DND-41 (cell line): ENCODE measurements around the gene CROCC.

Source experiments
- ATAC-seq: fragments of 200-7000 bp; cut with Tn5 transposase; 3 replicates; pipeline ENCODE4 v1.9.1; 2021; ENCODE audit warnings: low read depth; ENCODE audit not compliant: insufficient read depth
- DNase-seq: peaks from one replicate; pipeline ENCODE4 v3.0.0-alpha.2; 2020
- H2AFZ ChIP-seq: 2 replicates; pipeline ENCODE4 v1.6.0; 2012; ENCODE audit warnings: low read depth, low read length
- H3K27ac ChIP-seq: 2 replicates; pipeline ENCODE4 v1.5.1; 2012; ENCODE audit warnings: low read length, inconsistent platforms
- H3K27me3 ChIP-seq: fragments of 200-600 bp; sonication (generic); 2 replicates; pipeline ENCODE4 v1.6.0; 2012; ENCODE audit warnings: low read length, mild to moderate bottlenecking, inconsistent platforms; ENCODE audit not compliant: insufficient read depth, poor library complexity
- H3K36me3 ChIP-seq: 2 replicates; pipeline ENCODE4 v1.5.1; 2012; ENCODE audit warnings: low read length, inconsistent platforms; ENCODE audit not compliant: insufficient read depth
- H3K4me1 ChIP-seq: 2 replicates; pipeline ENCODE4 v1.5.1; 2012; ENCODE audit warnings: mild to moderate bottlenecking, low read length; ENCODE audit not compliant: insufficient read depth
- H3K4me2 ChIP-seq: 2 replicates; pipeline ENCODE4 v1.6.0; 2012; ENCODE audit warnings: mild to moderate bottlenecking, moderate library complexity, low read length, inconsistent platforms; ENCODE audit not compliant: insufficient read depth
- H3K4me3 ChIP-seq, 2 experiments: fragments of 200-600 bp in 1 of 2; shearing (Covaris generic) in 1 of 2; 2 replicates each; pipeline ENCODE4 v1.5.1; 2012 to 2016; ENCODE audit warnings: inconsistent platforms in 2 of 2, low read length in 2 of 2, mild to moderate bottlenecking in 2 of 2, low read depth in 1 of 2, moderate library complexity in 1 of 2
- H3K79me2 ChIP-seq: 2 replicates; pipeline ENCODE4 v1.6.0; 2012; ENCODE audit warnings: low read length, inconsistent platforms; ENCODE audit not compliant: insufficient read depth
- H3K9ac ChIP-seq: 2 replicates; pipeline ENCODE4 v1.6.0; 2012; ENCODE audit warnings: low read depth, mild to moderate bottlenecking, inconsistent platforms, low read length, moderate library complexity
- H3K9me3 ChIP-seq: 2 replicates; pipeline ENCODE4 v1.5.1; 2012; ENCODE audit warnings: low read length, moderate library complexity, mild to moderate bottlenecking, inconsistent platforms; ENCODE audit not compliant: insufficient read depth, severe bottlenecking
- H4K20me1 ChIP-seq: 2 replicates; pipeline ENCODE4 v1.6.0; 2012; ENCODE audit warnings: low read length; ENCODE audit not compliant: insufficient read depth
- EZH2 ChIP-seq: IDR thresholded peaks from 3 replicates; pipeline ENCODE4 v1.6.1; 2012; ENCODE audit warnings: borderline replicate concordance, low read depth, mild to moderate bottlenecking, moderate library complexity, low read length, inconsistent platforms; ENCODE audit not compliant: severe bottlenecking
- TF ChIP-seq, protein P1 (sequence below): IDR thresholded peaks from 2 replicates; pipeline ENCODE4 v1.5.1; 2012; ENCODE audit warnings: borderline replicate concordance, low read length, moderate library complexity, mild to moderate bottlenecking; ENCODE audit not compliant: poor library complexity, severe bottlenecking; ENCODE audit errors: extremely low read depth

The CROCC gene

GRCh38 chr1:16978567-16979474, 57.1 kb downstream of the CROCC start:
- no peak for TF ChIP-seq EZH2
- TF ChIP-seq, protein P1, sequence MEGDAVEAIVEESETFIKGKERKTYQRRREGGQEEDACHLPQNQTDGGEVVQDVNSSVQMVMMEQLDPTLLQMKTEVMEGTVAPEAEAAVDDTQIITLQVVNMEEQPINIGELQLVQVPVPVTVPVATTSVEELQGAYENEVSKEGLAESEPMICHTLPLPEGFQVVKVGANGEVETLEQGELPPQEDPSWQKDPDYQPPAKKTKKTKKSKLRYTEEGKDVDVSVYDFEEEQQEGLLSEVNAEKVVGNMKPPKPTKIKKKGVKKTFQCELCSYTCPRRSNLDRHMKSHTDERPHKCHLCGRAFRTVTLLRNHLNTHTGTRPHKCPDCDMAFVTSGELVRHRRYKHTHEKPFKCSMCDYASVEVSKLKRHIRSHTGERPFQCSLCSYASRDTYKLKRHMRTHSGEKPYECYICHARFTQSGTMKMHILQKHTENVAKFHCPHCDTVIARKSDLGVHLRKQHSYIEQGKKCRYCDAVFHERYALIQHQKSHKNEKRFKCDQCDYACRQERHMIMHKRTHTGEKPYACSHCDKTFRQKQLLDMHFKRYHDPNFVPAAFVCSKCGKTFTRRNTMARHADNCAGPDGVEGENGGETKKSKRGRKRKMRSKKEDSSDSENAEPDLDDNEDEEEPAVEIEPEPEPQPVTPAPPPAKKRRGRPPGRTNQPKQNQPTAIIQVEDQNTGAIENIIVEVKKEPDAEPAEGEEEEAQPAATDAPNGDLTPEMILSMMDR: no peak
- no peaks in the 10 kb centered on the region for H3K9me3 ChIP-seq
- H3K27ac ChIP-seq: no peak overlapping the region
- no peak overlapping the region for H3K4me2 ChIP-seq
- H3K79me2 ChIP-seq: no peaks in the 10 kb centered on the region
- H2AFZ ChIP-seq: no peak overlapping the region
- H3K4me1 ChIP-seq: no peaks in the 10 kb centered on the region
- H3K27me3 ChIP-seq: no peaks in the 10 kb centered on the region
- ATAC-seq (no peak), DNase-seq (no peak)
- H3K4me3 ChIP-seq: no peak overlapping the region
- H3K36me3 ChIP-seq: no peaks in the 10 kb centered on the region
- no peak overlapping the region for H3K9ac ChIP-seq
- no peaks in the 10 kb centered on the region; the same call in 1 of the 2 replicates for H4K20me1 ChIP-seq

DNA sequence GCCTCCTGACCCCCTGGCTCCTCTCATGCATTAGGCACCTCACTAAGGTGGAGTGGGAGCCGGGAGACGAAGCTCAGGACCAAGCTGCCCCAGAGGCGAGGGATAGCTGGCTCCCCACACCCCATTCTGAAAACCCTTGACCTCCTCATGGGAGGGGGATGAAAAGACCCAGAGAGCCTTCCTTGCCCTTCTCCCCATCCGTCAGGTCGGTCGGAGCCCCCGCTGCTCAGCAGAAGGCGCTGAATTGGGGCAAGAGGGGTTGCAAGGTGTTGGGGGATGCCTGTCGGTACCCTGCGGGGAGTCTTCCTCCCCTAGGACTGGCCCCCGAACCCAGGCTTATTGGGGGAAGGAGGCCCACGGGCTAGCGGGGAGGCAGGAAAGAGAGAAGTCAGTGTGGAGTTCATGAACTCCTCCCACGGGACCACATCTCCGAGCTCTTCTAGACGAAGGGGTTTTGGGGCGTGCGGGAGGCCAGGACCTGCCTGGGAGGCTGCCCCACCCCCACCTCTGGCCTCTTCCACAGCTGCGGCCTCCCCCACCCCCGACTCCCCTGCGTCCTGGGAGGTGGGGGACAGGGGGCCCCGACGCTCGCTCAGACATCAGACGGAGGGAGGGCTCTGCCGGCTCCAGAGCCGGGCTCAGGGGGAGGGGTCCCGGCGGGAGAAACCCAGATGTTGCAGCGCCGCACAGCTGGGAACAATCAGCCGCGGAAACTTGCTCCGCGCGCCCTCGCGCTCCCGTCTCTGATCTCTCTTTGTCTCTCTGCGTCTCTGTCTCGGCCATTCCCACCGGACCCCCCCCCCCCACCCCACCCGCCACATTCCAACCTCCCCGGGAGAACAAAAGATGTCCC, 58.0 kb downstream of the CROCC start:
- Histone ChIP-seq H3K4me1 (no peaks in the 10 kb centered on the region), H3K36me3 (no peaks in the 10 kb centered on the region), H3K79me2 (no peaks in the 10 kb centered on the region), H2AFZ (no peak overlapping the region), H4K20me1 (no peaks in the 10 kb centered on the region; the same call in 1 of the 2 replicates), H3K9ac (no peak overlapping the region), H3K9me3 (no peaks in the 10 kb centered on the region), H3K27me3 (no peaks in the 10 kb centered on the region), H3K27ac (no peak overlapping the region), H3K4me3 (no peak overlapping the region), H3K4me2 (no peak overlapping the region)
- ATAC-seq (no peak), DNase-seq (no peak)
- TF ChIP-seq, protein P1: no peak
- no peak for TF ChIP-seq EZH2

- DNase-seq (no peak), ATAC-seq (no peak)
- Histone ChIP-seq H3K27ac (no peak within 1 kb of the TSS), H3K79me2 (no peaks in the 10 kb centered on the region), H3K9me3 (no peaks in the 10 kb centered on the region), H3K36me3 (peaks cover 1% of the 10 kb centered on the region; the same call in 1 of the 2 replicates), H2AFZ (no peak within 1 kb of the TSS), H3K4me1 (no peaks in the 10 kb centered on the region), H4K20me1 (no peaks in the 10 kb centered on the region; the same call in 1 of the 2 replicates), H3K27me3 (no peaks in the 10 kb centered on the region), H3K4me3 (no peak within 1 kb of the TSS), H3K9ac (no peak within 1 kb of the TSS), H3K4me2 (no peak within 1 kb of the TSS)
- no peak for TF ChIP-seq EZH2
- TF ChIP-seq, protein P1: no peak
Measured at GRCh38 chr1:16980473-16981268, 58.9 kb downstream of the CROCC start, which contains the start of gene MFAP2. TSS of gene MFAP2 (minus strand) at chr1:16980620. CDS start at chr1:16978273, 2,347 bp downstream.
